Measurements from ENCODE around the gene RD3L. TPM values are rescaled to one million over a fixed set of nuclear protein-coding genes. Genes with fewer than 3 reads are reported as not detected.

The RD3L gene
- total and polyA plus RNA-seq, 11 donors = 4.3 to 42.5 (median 25.5) TPM

Other genes with a start within 250 kb of the RD3L start
- gene XRCC3, start 227.1 kb downstream of the RD3L start, total RNA-seq = 1 to 10 TPM; 1.9 to 8.7 (median 3.1) TPM
- 1 to 10 TPM; 1.9 to 2.6 TPM for gene XRCC3, start 227.1 kb downstream of the RD3L start, polyA plus RNA-seq
- gene ZFYVE21, start 226.7 kb downstream of the RD3L start, total RNA-seq = 10 to 100 TPM; 44.1 to 79.4 (median 52.5) TPM
- gene ZFYVE21, start 226.7 kb downstream of the RD3L start, polyA plus RNA-seq = 10 to 100 TPM; 48.8 to 86.1 TPM
- 10 to 100 TPM; 59.0 to 96.2 (median 78.1) TPM for gene PPP1R13B, start 95.0 kb downstream of the RD3L start, total RNA-seq
- 10 to 100 TPM; 27.5 to 47.6 TPM for gene PPP1R13B, start 95.0 kb downstream of the RD3L start, polyA plus RNA-seq
- 1 to 10 TPM; 1.1 to 9.6 (median 2.1) TPM for gene TDRD9, start 14.1 kb downstream of the RD3L start, total RNA-seq
- 1 to 10 TPM; 1.7 to 9.6 TPM for gene TDRD9, start 14.1 kb downstream of the RD3L start, polyA plus RNA-seq
- gene ASPG, start 143.2 kb upstream of the RD3L start, total RNA-seq = 10 to 100 TPM in 7 of 9 donors, 1 to 10 TPM in 2; 6.0 to 54.6 (median 16.3) TPM
- gene ASPG, start 143.2 kb upstream of the RD3L start, polyA plus RNA-seq = 10 to 100 TPM in 1 of 2 donors, 1 to 10 TPM in 1; 3.2 to 16.3 TPM
- 10 to 100 TPM in 2 of 9 donors, 1 to 10 TPM in 7; 4.9 to 12.6 (median 7.8) TPM for gene KIF26A, start 196.1 kb upstream of the RD3L start, total RNA-seq
- 1 to 10 TPM; 5.0 to 8.0 TPM for gene KIF26A, start 196.1 kb upstream of the RD3L start, polyA plus RNA-seq

Data from heart left ventricle (tissue), 11 donors.